ENCODE measurements around the gene SHTN1.

The SHTN1 gene

DNA sequence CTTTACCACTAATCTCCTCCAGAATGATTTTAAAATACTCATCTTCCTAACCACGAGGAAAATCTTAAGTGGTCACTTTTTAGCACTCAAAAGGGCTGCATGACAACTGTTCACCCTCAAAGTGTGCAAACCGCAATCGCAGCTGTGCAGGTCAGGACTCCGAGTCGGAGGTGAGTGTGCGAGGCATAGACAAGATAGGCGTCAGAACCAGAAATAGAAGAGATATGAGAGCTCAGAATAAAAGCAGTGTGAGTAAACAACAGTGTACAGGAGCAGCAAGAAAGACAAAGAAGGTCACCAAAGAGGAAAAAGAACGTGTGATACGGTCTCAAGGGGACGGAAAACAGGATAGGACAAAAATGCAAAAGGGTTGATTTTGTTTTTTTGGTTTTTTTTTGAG, 173.2 kb downstream of the SHTN1 start:
- no peak for DNase-seq
